Measurements from ENCODE around the gene UBR4. TPM values are rescaled to one million over a fixed set of nuclear protein-coding genes. Genes with fewer than 3 reads are reported as not detected.

UBR4 gene
- total RNA-seq, 2 experiments from 2014 or later: 116 to 125 TPM

GRCh38 chr1:19250629-19251304 lies 40.7 kb upstream of the UBR4 start:
- H3K36me3 ChIP-seq (ENCODE audit: insufficient read depth, low read length): peaks cover 17% of the 10 kb centered on the region
- no peak for ATAC-seq (ENCODE audit: poor library complexity)
- Mint-ChIP-seq H3K4me1 (ENCODE audit: low read depth) (peaks cover 34% of the 10 kb centered on the region), H3K27me3 (no peaks in the 10 kb centered on the region), H3K36me3 (ENCODE audit: low read depth) (peaks cover 17% of the 10 kb centered on the region), H3K27ac (peak overlapping the region; percentile 94), H3K4me3 (peak overlapping the region; percentile 96), H3K9me3 (no peaks in the 10 kb centered on the region)
- DNase-seq: no peak
- peak overlapping the region; percentile 93 to 95 for H3K27ac ChIP-seq (ENCODE audit: low read depth in 1 of 2, low read length in 2 of 2)
- H3K9me3 ChIP-seq (ENCODE audit: control insufficient read depth in 1 of 2, insufficient read depth in 1 of 2, low read length in 2 of 2): no peaks in the 10 kb centered on the region
- intact Hi-C loops (cut with DNase I, micrococcal nuclease): loop anchor here (1.0 to 5.0 kb wide), 5 partner anchors 40 to 1257 kb away; partner anchors contain the start of genes UBR4 (in 2 of the 2), ALDH4A1 (in 1 of the 2), CAPZB (in 1 of the 2) and MUL1 (in 1 of the 2)
- peaks cover 40% of the 10 kb centered on the region for H3K4me1 ChIP-seq (ENCODE audit: insufficient read depth, low read length)
- TF ChIP-seq, protein P1, sequence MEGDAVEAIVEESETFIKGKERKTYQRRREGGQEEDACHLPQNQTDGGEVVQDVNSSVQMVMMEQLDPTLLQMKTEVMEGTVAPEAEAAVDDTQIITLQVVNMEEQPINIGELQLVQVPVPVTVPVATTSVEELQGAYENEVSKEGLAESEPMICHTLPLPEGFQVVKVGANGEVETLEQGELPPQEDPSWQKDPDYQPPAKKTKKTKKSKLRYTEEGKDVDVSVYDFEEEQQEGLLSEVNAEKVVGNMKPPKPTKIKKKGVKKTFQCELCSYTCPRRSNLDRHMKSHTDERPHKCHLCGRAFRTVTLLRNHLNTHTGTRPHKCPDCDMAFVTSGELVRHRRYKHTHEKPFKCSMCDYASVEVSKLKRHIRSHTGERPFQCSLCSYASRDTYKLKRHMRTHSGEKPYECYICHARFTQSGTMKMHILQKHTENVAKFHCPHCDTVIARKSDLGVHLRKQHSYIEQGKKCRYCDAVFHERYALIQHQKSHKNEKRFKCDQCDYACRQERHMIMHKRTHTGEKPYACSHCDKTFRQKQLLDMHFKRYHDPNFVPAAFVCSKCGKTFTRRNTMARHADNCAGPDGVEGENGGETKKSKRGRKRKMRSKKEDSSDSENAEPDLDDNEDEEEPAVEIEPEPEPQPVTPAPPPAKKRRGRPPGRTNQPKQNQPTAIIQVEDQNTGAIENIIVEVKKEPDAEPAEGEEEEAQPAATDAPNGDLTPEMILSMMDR (IDR thresholded peaks at IDR 0.05): no peak
- peak overlapping the region; percentile 80 for H3K4me3 ChIP-seq (ENCODE audit: low read length)
- ChIA-PET POLR2A (interaction anchor here (1.0 to 3.1 kb wide), 6 partner anchors 11 to 396 kb away, joined by 3 to 26 read pairs (median 5); partner anchors contain the start of gene UBR4), CTCF (interaction anchor here (1.1 to 1.5 kb wide), 2 partner anchors 9 to 1382 kb away, joined by 3 read pairs; no protein-coding TSS in a partner anchor)
- H3K27me3 ChIP-seq (ENCODE audit: control insufficient read depth in 1 of 2, insufficient read depth in 2 of 2, low read length in 2 of 2): no peaks in the 10 kb centered on the region

GRCh38 chr1:19240673-19241538 lies 30.8 kb upstream of the UBR4 start:
- H3K9me3 Mint-ChIP-seq: no peaks in the 10 kb centered on the region
- ATAC-seq (ENCODE audit: poor library complexity): peak; percentile 100
- no peaks in the 10 kb centered on the region for H3K4me1 ChIP-seq (ENCODE audit: insufficient read depth, low read length)
- no peaks in the 10 kb centered on the region for H3K27me3 ChIP-seq (ENCODE audit: control insufficient read depth in 1 of 2, insufficient read depth in 2 of 2, low read length in 2 of 2)
- peaks cover 81% of the 10 kb centered on the region for H3K36me3 ChIP-seq (ENCODE audit: insufficient read depth, low read length)
- ChIA-PET POLR2A (interaction anchor here (0.6 to 1.0 kb wide), 3 partner anchors 75 to 245 kb away, joined by 3 to 4 read pairs (median 3); no protein-coding TSS in a partner anchor), CTCF (interaction anchor here (0.6 to 2.1 kb wide), 13 partner anchors 11 to 163 kb away, joined by 3 to 10 read pairs (median 4); partner anchors contain the start of genes EMC1 and MRTO4)
- H3K36me3 Mint-ChIP-seq (ENCODE audit: low read depth): peaks cover 85% of the 10 kb centered on the region
- no peaks in the 10 kb centered on the region for H3K4me1 Mint-ChIP-seq (ENCODE audit: low read depth)
- no peaks in the 10 kb centered on the region for H3K9me3 ChIP-seq (ENCODE audit: control insufficient read depth in 1 of 2, insufficient read depth in 1 of 2, low read length in 2 of 2)
- intact Hi-C loops (cut with DNase I, micrococcal nuclease): loop anchor here (1.0 to 5.0 kb wide), 6 partner anchors 62 to 644 kb away; no protein-coding TSS in a partner anchor
- DNase-seq: peak; percentile 48 to 81 (median 64)
- no peak overlapping the region for H3K4me3 ChIP-seq (ENCODE audit: low read length)
- no peak overlapping the region for H3K27ac Mint-ChIP-seq
- H3K27me3 Mint-ChIP-seq: no peaks in the 10 kb centered on the region
- H3K4me3 Mint-ChIP-seq: no peak overlapping the region
- no peak overlapping the region for H3K27ac ChIP-seq (ENCODE audit: low read depth in 1 of 2, low read length in 2 of 2)
- TF ChIP-seq, protein P1 (IDR thresholded peaks at IDR 0.05): peak; percentile 97

GRCh38 chr1:19239876-19240275 lies 29.8 kb upstream of the UBR4 start:
- Histone ChIP-seq H3K9me3 (ENCODE audit: control insufficient read depth in 1 of 2, insufficient read depth in 1 of 2, low read length in 2 of 2) (no peaks in the 10 kb centered on the region), H3K4me1 (ENCODE audit: insufficient read depth, low read length) (no peaks in the 10 kb centered on the region), H3K4me3 (ENCODE audit: low read length) (no peak overlapping the region), H3K36me3 (ENCODE audit: insufficient read depth, low read length) (peaks cover 85% of the 10 kb centered on the region), H3K27ac (ENCODE audit: low read depth in 1 of 2, low read length in 2 of 2) (no peak overlapping the region), H3K27me3 (ENCODE audit: control insufficient read depth in 1 of 2, insufficient read depth in 2 of 2, low read length in 2 of 2) (no peaks in the 10 kb centered on the region)
- H3K36me3 Mint-ChIP-seq (ENCODE audit: low read depth): peaks cover 82% of the 10 kb centered on the region
- TF ChIP-seq, protein P1 (IDR thresholded peaks at IDR 0.05): no peak
- no peaks in the 10 kb centered on the region for H3K9me3 Mint-ChIP-seq
- H3K4me1 Mint-ChIP-seq (ENCODE audit: low read depth): no peaks in the 10 kb centered on the region
- H3K4me3 Mint-ChIP-seq: no peak overlapping the region
- no peak overlapping the region for H3K27ac Mint-ChIP-seq
- DNase-seq: no peak
- ChIA-PET POLR2A (interaction anchor here (0.6 kb wide), 1 partner anchor 74 kb away, joined by 3 read pairs; no protein-coding TSS in a partner anchor), CTCF (interaction anchor here (1.1 to 2.1 kb wide), 3 partner anchors 12 to 60 kb away, joined by 3 to 10 read pairs (median 4); partner anchors contain the start of genes EMC1 and MRTO4)
- H3K27me3 Mint-ChIP-seq: no peaks in the 10 kb centered on the region
- ATAC-seq (ENCODE audit: poor library complexity): no peak
- intact Hi-C loops (cut with DNase I, micrococcal nuclease): loop anchor here in 1 of 2 experiments (2.0 to 5.0 kb wide), 4 partner anchors 61 to 643 kb away; no protein-coding TSS in a partner anchor

Measured in CD4-positive, alpha-beta T cell (primary cell).